ENCODE data around the gene SPAG4.
A peak's percentile ranks its signal among the peaks of the same experiment; 100 is the strongest.

The SPAG4 gene

GRCh38 chr20:35615667-35616464 is at the start of gene SPAG4:
SPAG4 (plus strand) TSS chr20:35615829; CDS start chr20:35616004, 175 bp downstream.
- DNase-seq, result peak; percentile 98 to 100

DNA sequence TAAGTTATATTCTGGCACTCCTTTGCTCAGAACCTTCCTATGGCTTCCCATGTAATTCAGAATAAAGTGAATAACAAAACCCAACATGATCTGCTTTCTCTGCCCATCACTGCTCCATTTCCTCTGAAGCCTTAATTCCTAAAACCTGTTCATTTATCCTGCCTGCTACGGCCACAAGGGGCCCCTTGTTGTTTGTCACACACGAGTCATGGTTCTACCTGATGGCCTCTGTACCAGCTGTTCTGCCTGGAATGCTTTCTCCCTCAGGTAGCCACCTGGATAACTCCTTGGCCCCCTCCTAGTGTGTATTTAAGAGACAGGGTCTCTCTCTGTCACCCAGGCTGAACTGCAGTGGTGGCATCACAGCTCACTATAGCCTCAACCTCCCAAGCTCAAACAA is 47.0 kb upstream of the SPAG4 start:
- no peak for DNase-seq

GRCh38 chr20:35571555-35571954 is 44.1 kb upstream of the SPAG4 start:
- DNase-seq, result no peak

DNA sequence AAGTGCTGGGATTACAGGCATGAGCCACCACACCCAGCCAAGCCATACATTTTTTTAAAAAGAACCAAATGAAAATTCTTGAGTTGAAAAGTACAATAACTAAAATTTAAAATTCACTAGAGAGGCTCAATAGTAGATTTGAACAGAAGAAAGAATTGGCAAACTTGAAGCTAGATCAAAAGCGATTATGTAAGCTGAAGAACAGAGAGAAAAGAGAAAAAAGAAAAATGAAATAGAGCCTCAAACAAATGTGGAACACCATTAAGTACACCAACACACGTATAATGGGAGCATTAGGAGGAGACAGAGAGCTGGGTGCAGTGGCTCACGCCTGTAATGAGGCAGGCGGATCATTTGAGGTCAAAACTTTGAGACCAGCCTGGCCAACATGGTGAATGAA is 42.8 kb upstream of the SPAG4 start:
- no peak for DNase-seq

GRCh38 chr20:35575958-35576357 is 39.7 kb upstream of the SPAG4 start:
- no peak for DNase-seq

DNA sequence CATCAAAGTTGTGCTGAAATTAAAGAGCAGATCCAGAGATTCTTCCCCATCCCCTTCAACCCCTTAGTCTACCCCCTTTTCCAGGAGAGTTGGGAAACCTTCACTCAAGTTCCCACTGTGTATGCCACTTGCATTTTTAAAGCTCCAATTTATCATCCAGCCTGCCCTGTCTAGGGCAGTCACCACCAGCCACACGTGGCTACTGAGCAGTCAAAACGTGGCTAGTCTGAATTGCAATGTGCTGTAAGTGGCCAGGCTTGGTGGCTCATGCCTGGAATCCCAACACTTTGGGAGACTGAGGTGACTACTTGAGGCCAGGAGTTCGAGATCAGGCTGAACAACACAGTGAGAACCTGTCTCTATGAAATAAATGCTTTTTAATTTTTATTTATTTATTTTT is 38.8 kb upstream of the SPAG4 start:
- DNase-seq, result no peak

DNA sequence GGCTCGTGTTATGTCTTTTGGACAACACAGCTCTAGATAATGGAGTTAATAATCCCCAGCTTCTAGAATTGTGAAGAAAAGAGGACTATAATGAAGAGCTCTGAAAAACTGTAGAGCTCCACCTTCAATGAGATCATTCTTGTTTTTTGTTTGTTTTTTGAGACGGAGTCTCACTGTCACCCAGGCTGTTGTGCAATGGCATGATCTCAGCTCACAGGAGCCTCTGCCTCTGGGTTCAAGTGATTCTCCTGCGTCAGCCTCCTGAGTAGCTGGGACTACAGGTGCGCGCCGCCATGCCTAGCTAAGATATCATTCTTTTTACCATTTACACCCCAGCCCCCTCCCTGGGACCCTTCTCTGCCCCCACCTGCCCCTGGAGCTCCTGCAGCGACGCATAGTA is 37.2 kb upstream of the SPAG4 start:
- no peak for DNase-seq

DNA sequence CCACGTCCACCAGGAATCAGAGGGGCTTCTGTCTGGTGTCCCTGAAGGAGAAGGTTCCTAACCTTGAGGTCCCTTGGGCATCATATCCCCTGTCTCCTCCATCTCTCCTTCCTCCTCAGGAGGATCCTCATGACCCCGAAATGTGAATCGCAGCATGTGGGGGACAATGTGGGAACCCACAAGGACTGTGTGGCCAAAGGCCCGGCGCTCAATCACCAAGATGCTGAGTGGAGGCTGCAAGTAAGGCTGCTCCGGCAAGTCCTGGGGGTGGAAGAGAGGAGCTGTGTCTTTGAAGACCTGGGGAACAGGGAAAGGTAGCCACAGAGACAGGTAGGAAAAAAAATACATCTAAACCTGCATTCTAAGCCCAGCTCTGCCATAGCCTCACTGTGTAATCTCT is 36.4 kb upstream of the SPAG4 start:
- DNase-seq, result no peak

DNA sequence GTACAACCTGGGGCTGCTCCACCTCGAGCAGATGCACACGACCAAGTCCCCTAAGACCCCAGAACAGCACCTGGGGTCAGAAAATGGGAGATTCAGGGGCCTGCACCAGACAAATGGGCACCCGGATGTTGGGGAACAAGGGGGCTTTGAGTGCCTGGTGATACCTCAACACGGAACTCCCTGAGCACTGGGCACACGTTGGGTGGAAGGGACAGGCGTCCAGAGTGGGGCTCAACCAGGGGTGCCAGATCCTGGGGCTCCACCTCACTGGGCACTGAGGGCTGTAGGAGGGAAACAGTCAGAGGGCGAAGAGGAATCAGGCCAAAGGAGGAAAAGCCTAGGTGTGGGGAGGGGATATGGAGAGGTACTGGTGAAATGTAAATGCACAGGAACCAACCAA is 33.5 kb upstream of the SPAG4 start:
- DNase-seq, result no peak

DNA sequence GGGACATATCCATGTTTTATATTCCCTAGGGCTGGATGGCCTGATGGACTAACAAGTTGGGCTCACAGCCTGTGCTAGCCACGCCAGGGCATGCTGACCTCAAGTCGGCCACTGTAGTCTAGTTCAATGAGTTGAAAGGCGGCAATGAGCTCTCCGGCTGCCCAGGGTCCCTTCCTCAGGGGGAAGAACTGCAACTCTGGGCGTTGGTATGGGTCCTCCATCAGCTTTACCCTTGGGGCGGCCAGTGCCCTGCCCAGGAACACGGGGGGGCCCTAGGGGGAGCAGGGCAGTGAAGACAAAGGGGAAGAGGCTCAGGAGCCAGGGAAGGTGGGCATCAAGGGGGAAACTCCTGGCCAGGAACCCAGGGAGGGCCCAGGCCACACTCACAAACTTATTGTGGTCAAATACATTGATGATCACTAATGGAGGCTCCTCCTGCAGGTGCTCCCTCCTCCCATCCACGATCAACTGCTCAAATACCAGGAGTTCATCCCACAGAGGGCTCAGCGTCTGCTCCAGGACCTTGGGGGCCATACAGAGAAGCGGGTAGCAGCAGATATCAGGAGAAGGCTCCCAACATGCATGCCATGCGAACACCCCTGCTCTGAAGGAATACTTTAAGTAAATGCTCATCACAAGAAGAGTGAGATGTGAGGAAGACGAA is 32.8 kb upstream of the SPAG4 start:
- DNase-seq, result no peak

- no peak for DNase-seq
Observed at GRCh38 chr20:35583636-35584560, 31.7 kb upstream of the SPAG4 start.

- DNase-seq, result no peak
Observed at GRCh38 chr20:35586751-35587425, 28.7 kb upstream of the SPAG4 start.

DNA sequence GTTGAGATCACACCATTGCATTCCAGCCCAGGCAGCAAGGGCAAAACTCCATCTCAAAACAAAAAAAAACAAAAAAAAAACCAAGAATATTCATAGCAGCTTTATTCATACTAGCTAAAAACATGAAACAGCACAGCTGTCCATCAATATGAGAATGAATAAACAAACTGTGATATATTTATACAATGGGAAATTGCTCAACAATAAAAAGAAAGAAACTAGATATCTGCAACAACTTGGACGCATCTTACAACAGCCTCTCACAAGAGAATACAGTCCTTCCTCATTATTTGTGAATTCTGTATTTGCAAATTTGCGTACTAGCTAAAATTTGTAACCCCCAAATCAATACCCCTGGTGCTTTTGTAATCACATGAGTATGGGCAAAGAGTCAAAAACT is 28.2 kb upstream of the SPAG4 start:
- no peak for DNase-seq

DNA sequence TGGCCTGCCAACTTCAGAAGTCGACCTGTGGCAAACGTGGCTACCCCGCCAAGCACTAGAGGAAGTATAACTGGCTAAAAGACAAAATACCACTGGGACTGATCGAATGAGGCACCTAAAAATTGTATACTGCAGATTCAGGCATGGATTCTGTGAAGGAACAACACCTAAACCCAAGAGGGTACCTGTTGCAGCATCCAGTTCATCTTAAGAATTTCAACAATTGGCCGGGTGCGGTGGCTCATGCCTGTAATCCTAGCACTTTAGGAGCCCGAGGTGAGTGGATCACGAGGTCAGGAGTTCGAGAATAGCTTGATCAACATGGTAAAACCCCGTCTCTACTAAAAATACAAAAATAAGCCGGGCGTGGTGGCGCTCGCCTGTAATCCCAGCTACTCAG is 27.2 kb upstream of the SPAG4 start:
- no peak for DNase-seq

DNA sequence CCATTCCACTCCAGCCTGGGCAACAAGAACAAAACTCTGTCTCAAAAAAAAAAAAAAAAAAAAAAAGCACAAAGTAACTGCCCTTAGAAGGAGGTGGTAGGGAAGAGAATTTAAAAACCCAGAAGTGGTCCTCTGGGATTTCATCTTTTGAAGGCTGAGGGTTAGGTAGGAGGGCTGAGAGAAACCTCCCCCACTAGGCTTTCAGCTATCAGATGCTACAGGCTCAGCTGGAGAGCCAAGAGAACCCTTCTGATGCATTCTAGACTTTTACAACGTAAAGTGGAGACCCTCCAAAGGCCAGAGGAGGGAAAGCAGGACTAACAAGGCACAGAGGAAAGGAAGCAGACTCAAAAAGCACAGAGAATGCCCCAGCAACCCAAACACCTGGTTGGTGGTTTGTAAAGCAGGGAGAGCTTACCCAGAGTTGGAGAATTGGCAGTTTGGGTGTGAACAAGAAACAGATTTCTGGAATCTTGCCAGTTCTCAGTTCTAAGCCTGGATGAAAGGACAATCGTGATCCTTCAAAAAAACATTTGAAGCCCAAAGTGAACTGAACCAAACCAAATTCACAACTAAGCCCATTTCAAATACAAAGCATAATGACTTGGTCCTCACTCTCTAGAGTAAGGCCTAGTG is 23.2 kb upstream of the SPAG4 start:
- peak in 1 of 2 experiments; percentile 30 for DNase-seq

DNA sequence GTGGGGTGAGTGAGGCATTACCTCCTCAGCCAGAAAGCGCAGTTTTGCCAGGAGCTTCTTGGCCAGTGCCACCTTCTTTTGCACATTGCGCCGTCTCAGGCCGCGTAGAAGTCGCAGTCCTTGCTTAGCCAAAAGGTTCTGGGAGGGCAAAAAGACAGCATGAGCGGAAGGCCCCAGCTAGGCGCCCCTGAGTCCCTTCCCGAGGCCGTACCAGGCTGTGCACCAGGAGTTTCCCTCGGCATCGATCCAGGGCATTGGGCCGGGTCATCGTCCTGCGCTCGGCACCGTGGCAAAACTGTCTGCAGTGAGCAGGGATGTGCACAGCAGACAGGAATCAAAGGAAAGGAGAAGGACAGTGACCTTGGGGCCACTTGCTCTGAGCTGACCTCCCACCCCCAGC is 20.2 kb upstream of the SPAG4 start:
- no peak for DNase-seq

- DNase-seq, result no peak
Observed at GRCh38 chr20:35595901-35596300, 19.7 kb upstream of the SPAG4 start.

DNA sequence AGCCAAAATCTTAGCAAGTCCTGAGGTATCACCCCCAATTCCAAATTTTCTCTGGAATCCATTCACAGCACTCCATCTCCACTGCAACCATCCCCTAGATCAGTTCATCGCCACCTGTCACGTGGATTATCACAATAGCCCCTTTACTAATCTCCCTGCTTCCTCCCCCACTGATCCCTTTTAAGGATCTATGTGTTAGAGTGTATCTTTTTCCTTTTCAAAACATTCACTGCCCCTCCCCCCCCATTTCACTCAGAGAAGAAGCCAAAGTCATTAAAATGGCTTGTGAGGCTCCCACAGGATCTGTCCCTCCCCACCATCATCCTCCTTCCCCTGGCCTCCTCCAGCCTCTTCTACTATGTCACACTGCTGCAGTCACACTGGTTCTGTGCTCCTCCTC is 18.4 kb upstream of the SPAG4 start:
- no peak for DNase-seq

DNA sequence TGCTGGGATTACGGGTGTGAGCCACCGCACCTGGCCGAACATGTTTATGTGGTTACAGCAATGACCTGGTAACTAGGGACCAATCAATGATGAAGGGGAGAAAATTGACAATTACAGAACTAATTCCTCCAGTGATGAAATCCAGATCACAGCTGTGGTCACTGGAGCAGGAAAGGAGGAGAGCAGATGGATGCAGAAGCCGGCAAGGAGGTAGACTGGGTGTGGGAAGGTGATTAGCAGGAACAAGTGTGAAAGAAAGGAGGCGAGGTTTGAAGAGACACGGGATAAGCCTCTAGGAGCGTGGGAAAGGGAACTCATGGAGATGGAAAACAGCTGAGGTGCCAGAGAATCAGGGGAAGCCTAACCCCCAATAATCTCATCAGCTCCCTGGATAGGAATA is 17.2 kb upstream of the SPAG4 start:
- DNase-seq, result no peak

DNA sequence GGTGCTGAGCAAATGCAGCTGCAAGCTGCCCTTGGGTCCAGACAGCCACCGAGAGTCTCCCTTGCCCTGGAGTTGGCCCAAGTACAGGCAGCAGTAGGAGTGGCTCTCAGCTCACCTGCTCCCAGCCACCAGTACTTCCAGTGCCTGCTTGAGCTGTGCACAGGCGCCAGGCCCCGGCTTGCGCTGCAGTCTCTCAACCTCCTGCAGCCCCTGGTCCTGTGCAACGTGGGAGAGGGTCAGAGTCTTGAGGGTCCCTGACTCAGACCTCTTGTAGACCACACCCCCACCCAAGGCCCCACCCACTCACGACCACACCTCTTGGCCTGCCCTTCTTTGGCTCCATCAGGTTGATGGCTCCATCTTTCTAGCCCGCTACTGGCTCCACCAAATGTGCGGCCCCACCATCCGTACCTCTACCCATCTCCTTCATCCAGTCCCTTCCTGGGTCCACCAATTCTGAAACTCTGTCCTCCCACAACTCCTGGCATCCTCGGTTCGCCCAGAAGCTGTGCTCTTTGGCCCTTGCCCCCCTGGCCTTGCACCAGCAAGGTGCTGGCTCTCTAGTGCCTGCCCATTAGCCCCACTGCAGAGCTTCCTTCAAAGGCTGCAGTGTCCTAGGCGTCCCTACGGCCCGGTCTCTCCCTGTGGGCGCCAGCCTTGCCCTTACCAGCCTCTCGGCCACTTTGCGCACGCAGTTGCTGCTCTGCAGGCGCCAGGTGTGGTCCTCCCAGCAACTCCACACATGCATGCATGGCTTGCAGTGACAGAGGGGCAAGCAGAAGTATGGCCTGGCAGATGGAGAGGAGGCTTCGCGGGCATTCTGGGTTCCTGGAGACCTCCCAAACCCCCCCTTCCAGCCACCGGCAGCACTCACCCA is 16.5 kb upstream of the SPAG4 start:
- DNase-seq, result no peak

DNA sequence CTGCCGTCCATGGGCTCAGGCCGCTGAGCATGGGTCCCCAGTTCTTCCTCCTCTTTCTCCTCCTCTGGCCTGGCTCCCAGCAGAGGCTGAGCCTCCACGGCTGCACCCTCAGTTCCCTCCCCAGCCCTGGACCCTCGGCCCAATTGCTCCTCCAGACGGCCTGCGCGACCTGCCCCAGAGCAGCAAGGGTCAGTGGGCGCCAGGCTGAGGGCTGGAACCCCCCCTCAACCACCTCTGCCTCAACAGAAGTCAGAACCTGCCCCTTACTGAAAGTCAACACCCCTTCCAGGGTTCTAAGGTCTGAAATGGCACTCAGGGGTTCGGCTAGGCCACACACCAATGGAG is 15.9 kb upstream of the SPAG4 start:
- no peak for DNase-seq
